Measurements from ENCODE around the gene CYP11A1. TPM values are rescaled to one million over a fixed set of nuclear protein-coding genes. Genes with fewer than 3 reads are reported as not detected.

CYP11A1 gene
- total RNA-seq, 1 donor, result 0.90 TPM

- no peak for DNase-seq (ENCODE audit: low read depth)
- H3K4me3 ChIP-seq (ENCODE audit: low read depth, low read length), result no peak overlapping the region
- no peak for TF ChIP-seq CTCF (IDR thresholded peaks at IDR 0.05; ENCODE audit: insufficient read depth, low read length)
Measured at GRCh38 chr15:74351670-74352069, 15.8 kb downstream of the CYP11A1 start.

GRCh38 chr15:74350295-74351275, 16.9 kb downstream of the CYP11A1 start:
- H3K4me3 ChIP-seq (ENCODE audit: low read depth, low read length), result no peak overlapping the region
- no peak for TF ChIP-seq CTCF (IDR thresholded peaks at IDR 0.05; ENCODE audit: insufficient read depth, low read length)
- no peak for DNase-seq (ENCODE audit: low read depth)

GRCh38 chr15:74349241-74349778, 18.1 kb downstream of the CYP11A1 start:
- no peak for DNase-seq (ENCODE audit: low read depth)
- TF ChIP-seq CTCF (IDR thresholded peaks at IDR 0.05; ENCODE audit: insufficient read depth, low read length), result no peak

GRCh38 chr15:74347757-74348250, 19.6 kb downstream of the CYP11A1 start:
- TF ChIP-seq CTCF (IDR thresholded peaks at IDR 0.05; ENCODE audit: insufficient read depth, low read length), result no peak
- H3K4me3 ChIP-seq (ENCODE audit: low read depth, low read length), result no peak overlapping the region
- DNase-seq (ENCODE audit: low read depth), result no peak

More at GRCh38 chr15:74349241-74349778, 18.1 kb downstream of the CYP11A1 start:
- H3K4me3 ChIP-seq (ENCODE audit: low read depth, low read length), result no peak overlapping the region

- DNase-seq (ENCODE audit: low read depth), result no peak
- TF ChIP-seq CTCF (IDR thresholded peaks at IDR 0.05; ENCODE audit: insufficient read depth, low read length), result no peak
- H3K4me3 ChIP-seq (ENCODE audit: low read depth, low read length), result no peak overlapping the region
Measured at GRCh38 chr15:74345051-74345450, 22.4 kb downstream of the CYP11A1 start.

GRCh38 chr15:74343797-74344127, 23.7 kb downstream of the CYP11A1 start:
- TF ChIP-seq CTCF (IDR thresholded peaks at IDR 0.05; ENCODE audit: insufficient read depth, low read length), result no peak
- H3K4me3 ChIP-seq (ENCODE audit: low read depth, low read length), result no peak overlapping the region
- no peak for DNase-seq (ENCODE audit: low read depth)
